Type B pancreatic cell (in vitro differentiated cells): ENCODE data around the gene SPRED2. TPM values are rescaled to one million over a fixed set of nuclear protein-coding genes. Genes with fewer than 3 reads are reported as not detected.

Experiments
- DNase-seq: peaks from one replicate; pipeline ENCODE4 v3.0.0; 2021; ENCODE audit warnings: mixed read lengths; ENCODE audit not compliant: unreplicated experiment; ENCODE audit errors: extremely low spot score
- H3K27ac Mint-ChIP-seq: 2 replicates; pipeline ENCODE4 v1.8.0; 2021; ENCODE audit warnings: mild to moderate bottlenecking, mixed read lengths
- H3K27me3 Mint-ChIP-seq: 2 replicates; pipeline ENCODE4 v1.8.0; 2021; ENCODE audit warnings: mixed read lengths
- H3K36me3 Mint-ChIP-seq: 2 replicates; pipeline ENCODE4 v1.8.0; 2021; ENCODE audit warnings: mixed read lengths
- H3K4me1 Mint-ChIP-seq: one replicate; pipeline ENCODE4 v1.8.0; 2021; ENCODE audit warnings: mixed read lengths; ENCODE audit not compliant: unreplicated experiment
- H3K4me3 Mint-ChIP-seq: 2 replicates; pipeline ENCODE4 v1.8.0; 2021; ENCODE audit warnings: mild to moderate bottlenecking, mixed read lengths
- H3K9me3 Mint-ChIP-seq: 2 replicates; pipeline ENCODE4 v1.8.0; 2021; ENCODE audit warnings: mixed read lengths
- CTCF ChIP-seq: fragments of 200-600 bp; sonication (generic); conservative IDR thresholded peaks from 2 replicates; pipeline ENCODE4 v1.5.0; 2021; ENCODE audit warnings: antibody characterized with exemption, mild to moderate bottlenecking
- total RNA-seq: library from RNA; stranded (reverse); gene quantifications from 2 replicates; pipeline ENCODE4 v1.2.1, GENCODE V29; 2021; ENCODE audit warnings: low replicate concordance

SPRED2 gene
- total RNA-seq, 1 donor from 2014 or later, result 38.9 TPM

GRCh38 chr2:65425276-65425675 is 7.1 kb downstream of the SPRED2 start:
- no peaks in the 10 kb centered on the region for H3K27me3 Mint-ChIP-seq
- DNase-seq, result no peak
- no peak for TF ChIP-seq CTCF
- H3K4me3 Mint-ChIP-seq, result no peak overlapping the region
- no peaks in the 10 kb centered on the region for H3K9me3 Mint-ChIP-seq
- peaks cover 7% of the 10 kb centered on the region for H3K36me3 Mint-ChIP-seq
- H3K4me1 Mint-ChIP-seq, result peaks cover 16% of the 10 kb centered on the region
- H3K27ac Mint-ChIP-seq, result no peak overlapping the region

GRCh38 chr2:65424391-65424790 is 8.0 kb downstream of the SPRED2 start:
- TF ChIP-seq CTCF, result no peak
- no peaks in the 10 kb centered on the region for H3K27me3 Mint-ChIP-seq
- H3K4me3 Mint-ChIP-seq, result no peak overlapping the region
- no peak overlapping the region for H3K27ac Mint-ChIP-seq
- DNase-seq, result no peak
- peaks cover 18% of the 10 kb centered on the region for H3K4me1 Mint-ChIP-seq
- no peaks in the 10 kb centered on the region for H3K9me3 Mint-ChIP-seq
- H3K36me3 Mint-ChIP-seq, result peaks cover 7% of the 10 kb centered on the region

GRCh38 chr2:65421432-65421748 is 11.0 kb downstream of the SPRED2 start:
- TF ChIP-seq CTCF, result no peak
- peaks cover 7% of the 10 kb centered on the region for H3K36me3 Mint-ChIP-seq
- no peaks in the 10 kb centered on the region for H3K27me3 Mint-ChIP-seq
- peaks cover 30% of the 10 kb centered on the region for H3K4me1 Mint-ChIP-seq
- DNase-seq, result no peak
- no peak overlapping the region for H3K27ac Mint-ChIP-seq
- no peak overlapping the region for H3K4me3 Mint-ChIP-seq
- H3K9me3 Mint-ChIP-seq, result no peaks in the 10 kb centered on the region

- Mint-ChIP-seq H3K4me1 (peaks cover 30% of the 10 kb centered on the region), H3K27me3 (no peaks in the 10 kb centered on the region), H3K27ac (peak overlapping the region; percentile 1), H3K36me3 (peaks cover 7% of the 10 kb centered on the region), H3K9me3 (no peaks in the 10 kb centered on the region), H3K4me3 (no peak overlapping the region)
- no peak for DNase-seq
- no peak for TF ChIP-seq CTCF
Observed at GRCh38 chr2:65420712-65421431, 11.5 kb downstream of the SPRED2 start.

GRCh38 chr2:65417509-65418085 is 14.8 kb downstream of the SPRED2 start:
- Mint-ChIP-seq H3K9me3 (no peaks in the 10 kb centered on the region), H3K4me3 (no peak overlapping the region), H3K27ac (no peak overlapping the region), H3K36me3 (peaks cover 9% of the 10 kb centered on the region), H3K4me1 (peaks cover 48% of the 10 kb centered on the region), H3K27me3 (no peaks in the 10 kb centered on the region)
- no peak for DNase-seq
- no peak for TF ChIP-seq CTCF
